ENCODE data around the gene NR2F2.

GRCh38 chr15:96314963-96315362, 15.5 kb upstream of the NR2F2 start:
- TF ChIP-seq POLR2A (IDR thresholded peaks at IDR 0.05) (no peak), CTCF (IDR thresholded peaks at IDR 0.05) (no peak), POLR2AphosphoS5 (IDR thresholded peaks at IDR 0.05) (no peak), EP300 (IDR thresholded peaks at IDR 0.05) (no peak)
